Common myeloid progenitor, CD34-positive (primary cell): ENCODE data around the gene CCT3.

Experiments
- CTCF ChIA-PET: fragments of 350-600 bp; sonication (Branson Sonifier 250); formaldehyde crosslinking; loops from one replicate; lab custom pipeline; 2021; ENCODE audit warnings: antibody characterized with exemption; lab: Charles Lee
- POLR2A ChIA-PET: fragments of 350-600 bp; sonication (Branson Sonifier 250); formaldehyde crosslinking; loops from one replicate; lab custom pipeline; 2021; ENCODE audit warnings: antibody characterized with exemption; lab: Charles Lee
- DNase-seq, 3 donors: peaks; one replicate each; pipeline versions ENCODE4 v3.0.0 to v3.0.0-alpha.2; 2013
- H3K27ac ChIP-seq, 2 experiments: 1 replicate in 1 of 2; 2 replicates in 1 of 2; pipeline ENCODE4 v1.7.0; 2013; ENCODE audit warnings: inconsistent platforms in 2 of 2, low read length in 2 of 2, mild to moderate bottlenecking in 2 of 2, low read depth in 1 of 2, moderate library complexity in 1 of 2; ENCODE audit not compliant: severe bottlenecking in 2 of 2, insufficient read depth in 1 of 2, poor library complexity in 1 of 2
- H3K27me3 ChIP-seq, 5 experiments: replicated peaks in 2 of 5; 1 replicate in 3 of 5; 2 replicates in 2 of 5; pipeline versions ENCODE4 v1.6.1 to v1.7.0; 2013; ENCODE audit warnings: low read length in 4 of 5, mild to moderate bottlenecking in 2 of 5, moderate library complexity in 2 of 5, inconsistent platforms in 1 of 5; ENCODE audit not compliant: insufficient read depth in 5 of 5, control insufficient read depth in 4 of 5
- H3K36me3 ChIP-seq, 4 experiments: 1 replicate in 2 of 4; 2 replicates in 2 of 4; pipeline versions ENCODE4 v1.6.1 to v1.7.0; 2013; ENCODE audit warnings: low read length in 3 of 4, control low read depth in 1 of 4, mild to moderate bottlenecking in 1 of 4; ENCODE audit not compliant: control insufficient read depth in 4 of 4, insufficient read depth in 4 of 4
- H3K4me1 ChIP-seq, 4 experiments: 1 replicate in 3 of 4; 2 replicates in 1 of 4; pipeline versions ENCODE4 v1.6.1 to v1.7.1; 2013; ENCODE audit warnings: low read length in 3 of 4, mild to moderate bottlenecking in 3 of 4, control low read depth in 1 of 4, inconsistent platforms in 1 of 4, moderate library complexity in 1 of 4; ENCODE audit not compliant: control insufficient read depth in 4 of 4, insufficient read depth in 4 of 4; ENCODE audit errors: control extremely low read depth in 1 of 4
- H3K4me3 ChIP-seq, 7 experiments: 1 replicate in 4 of 7; 2 replicates in 3 of 7; pipeline versions ENCODE4 v1.5.1 to v1.7.0; 2013; ENCODE audit warnings: mild to moderate bottlenecking in 7 of 7, low read length in 6 of 7, moderate library complexity in 6 of 7, inconsistent platforms in 2 of 7, low read depth in 2 of 7, control low read depth in 1 of 7; ENCODE audit not compliant: insufficient read depth in 4 of 7, control insufficient read depth in 1 of 7; ENCODE audit errors: extremely low read depth in 1 of 7
- H3K9me3 ChIP-seq, 5 experiments: 1 replicate in 4 of 5; 2 replicates in 1 of 5; pipeline versions ENCODE4 v1.6.1 to v1.7.1; 2013; ENCODE audit warnings: low read length in 4 of 5, mild to moderate bottlenecking in 2 of 5, inconsistent platforms in 1 of 5, low read depth in 1 of 5, moderate library complexity in 1 of 5; ENCODE audit not compliant: control insufficient read depth in 4 of 5, insufficient read depth in 2 of 5; ENCODE audit errors: control extremely low read depth in 1 of 5
- WGBS: methylation state at CpG from one replicate; pipeline ENCODE4 v1.1.5; 2013; ENCODE audit not compliant: insufficient coverage; 5-methylcytosine and 5-hydroxymethylcytosine counted together

CCT3 gene

GRCh38 chr1:156263288-156263655, 74.8 kb downstream of the CCT3 start:
- Histone ChIP-seq H3K9me3 (no peaks in the 10 kb centered on the region), H3K27ac (no peak overlapping the region), H3K4me1 (peaks cover under 1 to 21% (median 11%) of the 10 kb centered on the region in 4 experiments), H3K27me3 (no peaks in the 10 kb centered on the region), H3K4me3 (no peak overlapping the region), H3K36me3 (peaks cover 32 to 88% (median 78%) of the 10 kb centered on the region in 4 experiments)
- no peak for DNase-seq
- CTCF ChIA-PET: interaction anchor here (0.6 to 1.5 kb wide), 3 partner anchors 9 to 40 kb away, joined by 3 to 4 read pairs (median 3); no protein-coding TSS in a partner anchor
- WGBS: 86% methylated on average over 6 of the region's 9 CpGs
- POLR2A ChIA-PET: no interaction called here

GRCh38 chr1:156262461-156263287, 75.4 kb downstream of the CCT3 start:
- Histone ChIP-seq H3K36me3 (peaks cover 26 to 88% (median 74%) of the 10 kb centered on the region in 4 experiments), H3K4me1 (peaks cover 6 to 27% (median 17%) of the 10 kb centered on the region in 4 experiments), H3K4me3 (no peak overlapping the region), H3K27me3 (no peaks in the 10 kb centered on the region), H3K9me3 (no peaks in the 10 kb centered on the region), H3K27ac (no peak overlapping the region)
- no peak for DNase-seq
- CTCF ChIA-PET: interaction anchor here (0.8 to 1.5 kb wide), 5 partner anchors 10 to 35 kb away, joined by 3 to 9 read pairs (median 4); no protein-coding TSS in a partner anchor
- 95% methylated on average over 8 of the region's 9 CpGs for WGBS
- POLR2A ChIA-PET: no interaction called here

GRCh38 chr1:156260896-156261295, 77.2 kb downstream of the CCT3 start:
- POLR2A ChIA-PET: interaction anchor here (1.4 kb wide), 1 partner anchor 9 kb away, joined by 4 read pairs; no protein-coding TSS in a partner anchor

GRCh38 chr1:156259805-156260204, 78.3 kb downstream of the CCT3 start:
- WGBS: 87% methylated on average over 3 of the region's 3 CpGs
- ChIA-PET CTCF (interaction anchor here (0.9 to 3.4 kb wide), 16 partner anchors 9 to 130 kb away, joined by 3 to 15 read pairs (median 4); partner anchors contain the start of gene PAQR6), POLR2A (interaction anchor here (0.6 to 1.4 kb wide), 2 partner anchors 8 to 109 kb away, joined by 3 to 4 read pairs; no protein-coding TSS in a partner anchor)
- no peak overlapping the region for H3K4me3 ChIP-seq
- DNase-seq: peak; percentile 38 to 55 (median 50)
- no peaks in the 10 kb centered on the region for H3K9me3 ChIP-seq
- peaks cover 10 to 48% (median 37%) of the 10 kb centered on the region in 4 experiments for H3K4me1 ChIP-seq
- H3K36me3 ChIP-seq: peaks cover 15 to 79% (median 56%) of the 10 kb centered on the region in 4 experiments
- H3K27ac ChIP-seq: no peak overlapping the region
- H3K27me3 ChIP-seq: no peaks in the 10 kb centered on the region

More at GRCh38 chr1:156260896-156261295, 77.2 kb downstream of the CCT3 start:
- 100% methylated on average over 1 of the region's 2 CpGs for WGBS
- CTCF ChIA-PET: interaction anchor here (1.1 to 1.9 kb wide), 11 partner anchors 10 to 131 kb away, joined by 3 to 13 read pairs (median 4); no protein-coding TSS in a partner anchor
- no peaks in the 10 kb centered on the region for H3K27me3 ChIP-seq
- no peak overlapping the region for H3K4me3 ChIP-seq
- H3K4me1 ChIP-seq: peaks cover 10 to 44% (median 34%) of the 10 kb centered on the region in 4 experiments
- no peak for DNase-seq
- no peak overlapping the region for H3K27ac ChIP-seq
- peaks cover 15 to 85% (median 64%) of the 10 kb centered on the region in 4 experiments for H3K36me3 ChIP-seq
- H3K9me3 ChIP-seq: no peaks in the 10 kb centered on the region
